Lower lobe of right lung (tissue), 2 donors: Measurements from ENCODE around the gene EID2B. TPM values are rescaled to one million over a fixed set of nuclear protein-coding genes. Genes with fewer than 3 reads are reported as not detected.
A peak's percentile ranks its signal among the peaks of the same experiment; 100 is the strongest.

ENCODE experiments used
- ATAC-seq, 2 donors: fragments of 200-7000 bp; cut with Tn5 transposase; one replicate each; pipeline ENCODE4 v1.9.1; 2020 to 2022; ENCODE audit warnings: mild to moderate bottlenecking in 2 of 2, moderate library complexity in 2 of 2
- DNase-seq: peaks from one replicate; pipeline ENCODE4 v3.0.0-alpha.2; 2020
- H3K27ac ChIP-seq: fragments of 200-600 bp; one replicate; pipeline ENCODE4 v1.8.0; 2022
- H3K27me3 ChIP-seq: fragments of 200-600 bp; one replicate; pipeline ENCODE4 v1.8.0; 2022; ENCODE audit warnings: low read depth
- H3K36me3 ChIP-seq: fragments of 200-600 bp; one replicate; pipeline ENCODE4 v1.8.0; 2022; ENCODE audit warnings: mild to moderate bottlenecking
- H3K4me1 ChIP-seq: fragments of 200-600 bp; one replicate; pipeline ENCODE4 v1.8.0; 2022
- H3K4me3 ChIP-seq: fragments of 200-600 bp; one replicate; pipeline ENCODE4 v1.8.0; 2022; ENCODE audit warnings: mild to moderate bottlenecking
- H3K9me3 ChIP-seq: fragments of 200-600 bp; one replicate; pipeline ENCODE4 v1.8.0; 2022
- CTCF ChIP-seq: fragments of 200-600 bp; IDR thresholded peaks from one replicate; pipeline ENCODE4 v1.8.0; 2022; ENCODE audit warnings: antibody characterized with exemption, mild to moderate bottlenecking
- intact Hi-C: fragments of 100-400 bp; cut with DNase I; formaldehyde crosslinking; loops from one replicate; pipeline ENCODE4 v1.11.0; 2022
- total RNA-seq: library from RNA; stranded (reverse); fragmentation: NEBNext Ultra II Directional; extraction: Animal tissue kit (Norgen Biotek cat#: 25700); gene quantifications from one replicate; pipeline ENCODE4 v1.2.1, GENCODE V29; 2021
- donor health status: DM: no; HTN: yes; CAD: no; lungs with severe emphysema.

The EID2B gene
- total RNA-seq, 1 donor from 2014 or later = 3.7 TPM

- peak overlapping the region; percentile 48 for H3K4me3 ChIP-seq
- no peak overlapping the region for H3K27ac ChIP-seq
- H3K27me3 ChIP-seq = peaks cover 87% of the 10 kb centered on the region
- H3K4me1 ChIP-seq = no peaks in the 10 kb centered on the region
- intact Hi-C loops = no loop called here
- no peaks in the 10 kb centered on the region for H3K36me3 ChIP-seq
- no peak for TF ChIP-seq CTCF
- no peaks in the 10 kb centered on the region for H3K9me3 ChIP-seq
- DNase-seq (no peak), ATAC-seq (peak; percentile 15 to 36)
Observed at GRCh38 chr19:39506944-39507714, 25.5 kb downstream of the EID2B start.

GRCh38 chr19:39506598-39506943, 26.1 kb downstream of the EID2B start:
- ATAC-seq (no peak), DNase-seq (no peak)
- no peak for TF ChIP-seq CTCF
- Histone ChIP-seq H3K27ac (no peak overlapping the region), H3K4me3 (peak overlapping the region; percentile 48), H3K9me3 (no peaks in the 10 kb centered on the region), H3K36me3 (no peaks in the 10 kb centered on the region), H3K27me3 (peaks cover 86% of the 10 kb centered on the region), H3K4me1 (no peaks in the 10 kb centered on the region)
- intact Hi-C loops = no loop called here

GRCh38 chr19:39502640-39503417, 29.8 kb downstream of the EID2B start:
- DNase-seq = peak; percentile 77
- H3K27me3 ChIP-seq = peaks cover 86% of the 10 kb centered on the region

GRCh38 chr19:39501340-39501739, 31.3 kb downstream of the EID2B start:
- no peak for ATAC-seq
- Histone ChIP-seq H3K9me3 (no peaks in the 10 kb centered on the region), H3K4me1 (peaks cover 19% of the 10 kb centered on the region), H3K36me3 (no peaks in the 10 kb centered on the region), H3K27me3 (peaks cover 88% of the 10 kb centered on the region), H3K27ac (no peak overlapping the region), H3K4me3 (no peak overlapping the region)
- no peak for TF ChIP-seq CTCF
- no peak for DNase-seq
- intact Hi-C loops = no loop called here

More at GRCh38 chr19:39502640-39503417, 29.8 kb downstream of the EID2B start:
- Histone ChIP-seq H3K36me3 (no peaks in the 10 kb centered on the region), H3K27ac (no peak overlapping the region), H3K4me3 (no peak overlapping the region), H3K9me3 (no peaks in the 10 kb centered on the region), H3K4me1 (peaks cover 16% of the 10 kb centered on the region)
- ATAC-seq = peak; percentile 85 to 92
- peak; percentile 81 for TF ChIP-seq CTCF
- intact Hi-C loops = no loop called here

GRCh38 chr19:39500543-39500942, 32.1 kb downstream of the EID2B start:
- no peak overlapping the region for H3K27ac ChIP-seq
- H3K4me3 ChIP-seq = no peak overlapping the region
- H3K36me3 ChIP-seq = no peaks in the 10 kb centered on the region
- no peak for ATAC-seq
- peaks cover 19% of the 10 kb centered on the region for H3K4me1 ChIP-seq
- no peak for DNase-seq
- H3K27me3 ChIP-seq = peaks cover 86% of the 10 kb centered on the region
- intact Hi-C loops = no loop called here
- no peak for TF ChIP-seq CTCF
- no peaks in the 10 kb centered on the region for H3K9me3 ChIP-seq
